HEK293 (cell line): ENCODE data around the gene HOXB8.

Experiments
- BCL11A ChIP-seq: fragments of 450-650 bp; formaldehyde crosslinking; IDR thresholded peaks from 2 replicates; pipeline ENCODE4 v1.5.1; 2016; ENCODE audit warnings: low read depth, missing biosample characterization, missing genetic modification characterization
- GLI2 ChIP-seq: fragments of 450-650 bp; formaldehyde crosslinking; IDR thresholded peaks from 2 replicates; pipeline ENCODE4; 2017; ENCODE audit warnings: missing biosample characterization, missing genetic modification characterization, low read depth, borderline replicate concordance
- KLF10 ChIP-seq: fragments of 450-650 bp; IDR thresholded peaks from 2 replicates; pipeline ENCODE4 v1.5.1; 2018; ENCODE audit warnings: missing biosample characterization, mild to moderate bottlenecking, missing genetic modification characterization
- KLF16 ChIP-seq: fragments of 450-650 bp; formaldehyde crosslinking; IDR thresholded peaks from 2 replicates; pipeline ENCODE4 v1.5.1; 2017; ENCODE audit warnings: missing biosample characterization, missing genetic modification characterization
- KLF7 ChIP-seq: fragments of 450-650 bp; formaldehyde crosslinking; IDR thresholded peaks from 2 replicates; pipeline ENCODE4 v1.5.1; 2016; ENCODE audit warnings: missing biosample characterization, missing genetic modification characterization, borderline replicate concordance
- MYNN ChIP-seq: fragments of 450-650 bp; formaldehyde crosslinking; IDR thresholded peaks from 2 replicates; pipeline ENCODE4 v1.5.1; 2016; ENCODE audit warnings: missing biosample characterization, missing genetic modification characterization, borderline replicate concordance
- ZFHX2 ChIP-seq: fragments of 450-650 bp; formaldehyde crosslinking; conservative IDR thresholded peaks from 2 replicates; pipeline ENCODE4 v1.5.1; 2016; ENCODE audit warnings: missing biosample characterization, missing genetic modification characterization
- ZFP3 ChIP-seq: fragments of 450-650 bp; formaldehyde crosslinking; IDR thresholded peaks from 2 replicates; pipeline ENCODE4 v1.5.1; 2016; ENCODE audit warnings: low read depth, missing biosample characterization, missing genetic modification characterization
- ZNF529 ChIP-seq: fragments of 450-650 bp; formaldehyde crosslinking; IDR thresholded peaks from 2 replicates; pipeline ENCODE4 v1.5.1; 2017; ENCODE audit warnings: missing genetic modification characterization, missing biosample characterization; ENCODE audit not compliant: insufficient replicate concordance
- ZNF549 ChIP-seq: fragments of 450-650 bp; IDR thresholded peaks from 2 replicates; pipeline ENCODE4 v1.5.1; 2018; ENCODE audit warnings: missing biosample characterization, missing genetic modification characterization, mild to moderate bottlenecking, inconsistent platforms, moderate library complexity
- ZNF623 ChIP-seq: fragments of 450-650 bp; formaldehyde crosslinking; IDR thresholded peaks from 2 replicates; pipeline ENCODE4 v1.5.1; 2016; ENCODE audit warnings: missing biosample characterization, missing genetic modification characterization
- ZNF747 ChIP-seq: fragments of 450-650 bp; formaldehyde crosslinking; IDR thresholded peaks from 2 replicates; pipeline ENCODE4 v1.5.1; 2016; ENCODE audit warnings: missing biosample characterization, missing genetic modification characterization
- ZNF830 ChIP-seq: fragments of 450-650 bp; IDR thresholded peaks from 2 replicates; pipeline ENCODE4 v1.5.0; 2018; ENCODE audit warnings: missing biosample characterization, missing genetic modification characterization, low read depth, mild to moderate bottlenecking, moderate library complexity
- TF ChIP-seq, protein P1 (sequence below): fragments of 450-650 bp; formaldehyde crosslinking; IDR thresholded peaks from 2 replicates; pipeline ENCODE4; 2016; ENCODE audit warnings: missing biosample characterization, missing genetic modification characterization
- TF ChIP-seq, protein P2 (sequence below): fragments of 450-650 bp; formaldehyde crosslinking; conservative IDR thresholded peaks from 2 replicates; pipeline ENCODE4 v1.5.1; 2016; ENCODE audit warnings: low read depth, missing biosample characterization, missing genetic modification characterization
- TF ChIP-seq, protein P3 (sequence below): fragments of 450-650 bp; formaldehyde crosslinking; IDR thresholded peaks from 2 replicates; pipeline ENCODE4 v1.5.1; 2016; ENCODE audit warnings: missing biosample characterization, missing genetic modification characterization
- TF ChIP-seq, protein P4 (sequence below): fragments of 450-650 bp; formaldehyde crosslinking; IDR thresholded peaks from 2 replicates; pipeline ENCODE4 v1.5.1; 2016; ENCODE audit warnings: missing biosample characterization, missing genetic modification characterization
- TF ChIP-seq, protein P5 (sequence below): fragments of 450-650 bp; formaldehyde crosslinking; IDR thresholded peaks from 2 replicates; pipeline ENCODE4 v1.5.1; 2016; ENCODE audit warnings: missing biosample characterization, missing genetic modification characterization
- TF ChIP-seq, protein P6 (sequence below): fragments of 450-650 bp; formaldehyde crosslinking; IDR thresholded peaks from 2 replicates; pipeline ENCODE4 v1.5.1; 2017; ENCODE audit warnings: missing biosample characterization, missing genetic modification characterization
- TF ChIP-seq, protein P7 (sequence below): fragments of 450-650 bp; IDR thresholded peaks from 2 replicates; pipeline ENCODE4 v1.5.1; 2018; ENCODE audit warnings: missing biosample characterization, mild to moderate bottlenecking, missing genetic modification characterization

The HOXB8 gene

DNA sequence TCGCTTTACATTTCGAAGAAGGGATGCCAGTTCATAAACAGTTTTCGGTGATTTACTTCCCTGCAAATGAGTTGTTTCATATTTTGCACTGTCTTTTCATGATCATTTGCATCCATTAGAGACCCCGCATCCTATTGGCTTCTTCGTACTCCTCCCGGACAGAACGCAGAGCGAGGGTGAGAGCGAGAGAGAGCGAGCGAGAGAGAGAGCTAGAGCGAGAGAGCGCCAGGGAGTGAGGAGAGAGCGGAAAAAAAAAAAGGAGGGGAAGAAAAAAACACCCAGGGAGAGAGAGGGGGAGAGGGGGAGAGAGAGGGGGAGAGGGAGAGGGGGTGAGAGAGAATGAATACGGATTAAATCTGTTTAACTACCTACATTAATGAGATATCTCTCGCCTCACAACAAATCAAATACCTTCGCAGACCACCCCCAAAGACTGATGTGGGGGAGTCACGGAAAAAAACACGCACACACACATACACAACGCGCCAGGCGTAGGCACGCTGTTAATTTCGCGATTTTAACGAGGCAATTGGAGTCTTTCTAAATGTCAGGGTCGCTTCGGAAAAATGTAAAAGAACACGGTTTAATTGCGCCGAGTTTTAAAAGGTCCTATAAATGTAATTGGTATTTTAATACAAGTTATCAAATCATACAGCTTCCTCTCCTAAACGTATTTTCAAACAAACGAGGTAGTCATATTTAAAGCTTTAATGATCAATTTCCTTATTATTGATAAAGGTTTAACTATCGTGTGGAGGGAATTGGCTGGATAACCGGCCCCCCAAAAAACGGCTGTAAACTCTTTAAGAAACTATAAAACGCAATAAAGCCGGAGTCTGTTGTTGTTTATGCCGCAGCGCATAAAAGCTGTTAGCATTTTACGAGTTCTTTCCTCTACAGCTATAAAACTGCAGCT lies at the start of gene HOXB8 (continued):
- TF ChIP-seq, protein P1, sequence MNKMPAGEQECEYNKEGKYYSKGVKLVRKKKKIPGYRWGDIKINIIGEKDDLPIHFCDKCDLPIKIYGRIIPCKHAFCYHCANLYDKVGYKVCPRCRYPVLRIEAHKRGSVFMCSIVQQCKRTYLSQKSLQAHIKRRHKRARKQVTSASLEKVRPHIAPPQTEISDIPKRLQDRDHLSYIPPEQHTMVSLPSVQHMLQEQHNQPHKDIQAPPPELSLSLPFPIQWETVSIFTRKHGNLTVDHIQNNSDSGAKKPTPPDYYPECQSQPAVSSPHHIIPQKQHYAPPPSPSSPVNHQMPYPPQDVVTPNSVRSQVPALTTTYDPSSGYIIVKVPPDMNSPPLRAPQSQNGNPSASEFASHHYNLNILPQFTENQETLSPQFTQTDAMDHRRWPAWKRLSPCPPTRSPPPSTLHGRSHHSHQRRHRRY (tag by site-specific recombination) = no peak
- TF ChIP-seq ZFHX2 (tag by site-specific recombination) (peak; percentile 86), ZNF830 (tag by site-specific recombination) (no peak), KLF7 (no peak), ZNF747 (no peak), KLF10 (tag by site-specific recombination) (peak; percentile 45), GLI2 (peak; percentile 49; the same call in 1 of the 2 replicates), MYNN (no peak), ZNF529 (tag by site-specific recombination) (no peak), KLF16 (tag by site-specific recombination) (0 out of 2 replicates have a peak, but pooled peaks have one; percentile 3), ZNF623 (tag by site-specific recombination) (no peak), ZFP3 (tag by site-specific recombination) (no peak), BCL11A (peak; percentile 58), ZNF549 (no peak)
- TF ChIP-seq, protein P2, sequence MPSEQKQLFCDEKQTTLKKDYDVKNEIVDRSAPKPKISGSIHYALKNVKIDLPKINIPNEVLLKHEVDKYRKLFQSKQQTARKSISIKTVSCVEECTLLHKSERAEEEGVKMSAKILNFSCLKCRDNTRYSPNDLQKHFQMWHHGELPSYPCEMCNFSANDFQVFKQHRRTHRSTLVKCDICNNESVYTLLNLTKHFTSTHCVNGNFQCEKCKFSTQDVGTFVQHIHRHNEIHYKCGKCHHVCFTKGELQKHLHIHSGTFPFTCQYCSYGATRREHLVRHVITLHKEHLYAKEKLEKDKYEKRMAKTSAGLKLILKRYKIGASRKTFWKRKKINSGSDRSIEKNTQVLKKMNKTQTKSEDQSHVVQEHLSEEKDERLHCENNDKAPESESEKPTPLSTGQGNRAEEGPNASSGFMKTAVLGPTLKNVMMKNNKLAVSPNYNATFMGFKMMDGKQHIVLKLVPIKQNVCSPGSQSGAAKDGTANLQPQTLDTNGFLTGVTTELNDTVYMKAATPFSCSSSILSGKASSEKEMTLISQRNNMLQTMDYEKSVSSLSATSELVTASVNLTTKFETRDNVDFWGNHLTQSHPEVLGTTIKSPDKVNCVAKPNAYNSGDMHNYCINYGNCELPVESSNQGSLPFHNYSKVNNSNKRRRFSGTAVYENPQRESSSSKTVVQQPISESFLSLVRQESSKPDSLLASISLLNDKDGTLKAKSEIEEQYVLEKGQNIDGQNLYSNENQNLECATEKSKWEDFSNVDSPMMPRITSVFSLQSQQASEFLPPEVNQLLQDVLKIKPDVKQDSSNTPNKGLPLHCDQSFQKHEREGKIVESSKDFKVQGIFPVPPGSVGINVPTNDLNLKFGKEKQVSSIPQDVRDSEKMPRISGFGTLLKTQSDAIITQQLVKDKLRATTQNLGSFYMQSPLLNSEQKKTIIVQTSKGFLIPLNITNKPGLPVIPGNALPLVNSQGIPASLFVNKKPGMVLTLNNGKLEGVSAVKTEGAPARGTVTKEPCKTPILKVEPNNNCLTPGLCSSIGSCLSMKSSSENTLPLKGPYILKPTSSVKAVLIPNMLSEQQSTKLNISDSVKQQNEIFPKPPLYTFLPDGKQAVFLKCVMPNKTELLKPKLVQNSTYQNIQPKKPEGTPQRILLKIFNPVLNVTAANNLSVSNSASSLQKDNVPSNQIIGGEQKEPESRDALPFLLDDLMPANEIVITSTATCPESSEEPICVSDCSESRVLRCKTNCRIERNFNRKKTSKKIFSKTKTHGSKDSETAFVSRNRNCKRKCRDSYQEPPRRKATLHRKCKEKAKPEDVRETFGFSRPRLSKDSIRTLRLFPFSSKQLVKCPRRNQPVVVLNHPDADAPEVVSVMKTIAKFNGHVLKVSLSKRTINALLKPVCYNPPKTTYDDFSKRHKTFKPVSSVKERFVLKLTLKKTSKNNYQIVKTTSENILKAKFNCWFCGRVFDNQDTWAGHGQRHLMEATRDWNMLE = 0 out of 2 replicates have a peak, but pooled peaks have one; percentile 8
- TF ChIP-seq, protein P3, sequence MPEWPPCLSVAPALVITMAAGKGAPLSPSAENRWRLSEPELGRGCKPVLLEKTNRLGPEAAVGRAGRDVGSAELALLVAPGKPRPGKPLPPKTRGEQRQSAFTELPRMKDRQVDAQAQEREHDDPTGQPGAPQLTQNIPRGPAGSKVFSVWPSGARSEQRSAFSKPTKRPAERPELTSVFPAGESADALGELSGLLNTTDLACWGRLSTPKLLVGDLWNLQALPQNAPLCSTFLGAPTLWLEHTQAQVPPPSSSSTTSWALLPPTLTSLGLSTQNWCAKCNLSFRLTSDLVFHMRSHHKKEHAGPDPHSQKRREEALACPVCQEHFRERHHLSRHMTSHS (tag by site-specific recombination) = no peak
- TF ChIP-seq, protein P4, sequence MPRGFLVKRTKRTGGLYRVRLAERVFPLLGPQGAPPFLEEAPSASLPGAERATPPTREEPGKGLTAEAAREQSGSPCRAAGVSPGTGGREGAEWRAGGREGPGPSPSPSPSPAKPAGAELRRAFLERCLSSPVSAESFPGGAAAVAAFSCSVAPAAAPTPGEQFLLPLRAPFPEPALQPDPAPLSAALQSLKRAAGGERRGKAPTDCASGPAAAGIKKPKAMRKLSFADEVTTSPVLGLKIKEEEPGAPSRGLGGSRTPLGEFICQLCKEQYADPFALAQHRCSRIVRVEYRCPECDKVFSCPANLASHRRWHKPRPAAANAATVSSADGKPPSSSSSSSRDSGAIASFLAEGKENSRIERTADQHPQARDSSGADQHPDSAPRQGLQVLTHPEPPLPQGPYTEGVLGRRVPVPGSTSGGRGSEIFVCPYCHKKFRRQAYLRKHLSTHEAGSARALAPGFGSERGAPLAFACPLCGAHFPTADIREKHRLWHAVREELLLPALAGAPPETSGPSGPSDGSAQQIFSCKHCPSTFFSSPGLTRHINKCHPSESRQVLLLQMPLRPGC (tag by site-specific recombination) = no peak
- TF ChIP-seq, protein P5, sequence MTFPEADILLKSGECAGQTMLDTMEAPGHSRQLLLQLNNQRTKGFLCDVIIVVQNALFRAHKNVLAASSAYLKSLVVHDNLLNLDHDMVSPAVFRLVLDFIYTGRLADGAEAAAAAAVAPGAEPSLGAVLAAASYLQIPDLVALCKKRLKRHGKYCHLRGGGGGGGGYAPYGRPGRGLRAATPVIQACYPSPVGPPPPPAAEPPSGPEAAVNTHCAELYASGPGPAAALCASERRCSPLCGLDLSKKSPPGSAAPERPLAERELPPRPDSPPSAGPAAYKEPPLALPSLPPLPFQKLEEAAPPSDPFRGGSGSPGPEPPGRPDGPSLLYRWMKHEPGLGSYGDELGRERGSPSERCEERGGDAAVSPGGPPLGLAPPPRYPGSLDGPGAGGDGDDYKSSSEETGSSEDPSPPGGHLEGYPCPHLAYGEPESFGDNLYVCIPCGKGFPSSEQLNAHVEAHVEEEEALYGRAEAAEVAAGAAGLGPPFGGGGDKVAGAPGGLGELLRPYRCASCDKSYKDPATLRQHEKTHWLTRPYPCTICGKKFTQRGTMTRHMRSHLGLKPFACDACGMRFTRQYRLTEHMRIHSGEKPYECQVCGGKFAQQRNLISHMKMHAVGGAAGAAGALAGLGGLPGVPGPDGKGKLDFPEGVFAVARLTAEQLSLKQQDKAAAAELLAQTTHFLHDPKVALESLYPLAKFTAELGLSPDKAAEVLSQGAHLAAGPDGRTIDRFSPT (tag by site-specific recombination) = no peak; the same call in none of the 2 replicates
- TF ChIP-seq, protein P6, sequence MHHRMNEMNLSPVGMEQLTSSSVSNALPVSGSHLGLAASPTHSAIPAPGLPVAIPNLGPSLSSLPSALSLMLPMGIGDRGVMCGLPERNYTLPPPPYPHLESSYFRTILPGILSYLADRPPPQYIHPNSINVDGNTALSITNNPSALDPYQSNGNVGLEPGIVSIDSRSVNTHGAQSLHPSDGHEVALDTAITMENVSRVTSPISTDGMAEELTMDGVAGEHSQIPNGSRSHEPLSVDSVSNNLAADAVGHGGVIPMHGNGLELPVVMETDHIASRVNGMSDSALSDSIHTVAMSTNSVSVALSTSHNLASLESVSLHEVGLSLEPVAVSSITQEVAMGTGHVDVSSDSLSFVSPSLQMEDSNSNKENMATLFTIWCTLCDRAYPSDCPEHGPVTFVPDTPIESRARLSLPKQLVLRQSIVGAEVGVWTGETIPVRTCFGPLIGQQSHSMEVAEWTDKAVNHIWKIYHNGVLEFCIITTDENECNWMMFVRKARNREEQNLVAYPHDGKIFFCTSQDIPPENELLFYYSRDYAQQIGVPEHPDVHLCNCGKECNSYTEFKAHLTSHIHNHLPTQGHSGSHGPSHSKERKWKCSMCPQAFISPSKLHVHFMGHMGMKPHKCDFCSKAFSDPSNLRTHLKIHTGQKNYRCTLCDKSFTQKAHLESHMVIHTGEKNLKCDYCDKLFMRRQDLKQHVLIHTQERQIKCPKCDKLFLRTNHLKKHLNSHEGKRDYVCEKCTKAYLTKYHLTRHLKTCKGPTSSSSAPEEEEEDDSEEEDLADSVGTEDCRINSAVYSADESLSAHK (tag by site-specific recombination) = no peak; the same call in 1 of the 2 replicates
- TF ChIP-seq, protein P7, sequence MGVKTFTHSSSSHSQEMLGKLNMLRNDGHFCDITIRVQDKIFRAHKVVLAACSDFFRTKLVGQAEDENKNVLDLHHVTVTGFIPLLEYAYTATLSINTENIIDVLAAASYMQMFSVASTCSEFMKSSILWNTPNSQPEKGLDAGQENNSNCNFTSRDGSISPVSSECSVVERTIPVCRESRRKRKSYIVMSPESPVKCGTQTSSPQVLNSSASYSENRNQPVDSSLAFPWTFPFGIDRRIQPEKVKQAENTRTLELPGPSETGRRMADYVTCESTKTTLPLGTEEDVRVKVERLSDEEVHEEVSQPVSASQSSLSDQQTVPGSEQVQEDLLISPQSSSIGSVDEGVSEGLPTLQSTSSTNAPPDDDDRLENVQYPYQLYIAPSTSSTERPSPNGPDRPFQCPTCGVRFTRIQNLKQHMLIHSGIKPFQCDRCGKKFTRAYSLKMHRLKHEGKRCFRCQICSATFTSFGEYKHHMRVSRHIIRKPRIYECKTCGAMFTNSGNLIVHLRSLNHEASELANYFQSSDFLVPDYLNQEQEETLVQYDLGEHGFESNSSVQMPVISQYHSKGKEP (tag by site-specific recombination) = peak; percentile 94; the same call in 1 of the 2 replicates
- TF ChIP-seq, all 188 proteins: peak for 54
